PC-3 (cell line): Measurements from ENCODE around the gene NOL9.

Experiments used
- CTCF ChIP-seq: fragments of 300-600 bp; sonication (generic); conservative IDR thresholded peaks from 2 replicates; pipeline ENCODE4 v1.5.1; 2017; ENCODE audit warnings: antibody characterized with exemption, low read depth, mild to moderate bottlenecking, low read length
- EZH2 ChIP-seq: fragments of 300-600 bp; sonication (generic); IDR thresholded peaks from one replicate; pipeline ENCODE4 v1.6.1; 2017; ENCODE audit warnings: antibody characterized with exemption, mild to moderate bottlenecking, low read length; ENCODE audit not compliant: unreplicated experiment

GRCh38 chr1:6497867-6498575, 56.3 kb downstream of the NOL9 start:
- TF ChIP-seq CTCF (no peak), EZH2 (no peak)
